PFSK-1 (cell line): ENCODE measurements around the gene ABCF3.

ENCODE experiments used
- FOXP2 ChIP-seq: optimal IDR thresholded peaks from 2 replicates; pipeline ENCODE3; 2011; ENCODE audit warnings: borderline replicate concordance, control low read depth, inconsistent platforms; ENCODE audit not compliant: insufficient read depth; ENCODE audit errors: extremely low read length, extremely low read depth
- POLR2AphosphoS5 ChIP-seq: IDR thresholded peaks from 2 replicates; pipeline ENCODE4 v1.6.1; 2012; ENCODE audit warnings: low read depth, mild to moderate bottlenecking, control low read depth, low read length, moderate library complexity
- SIN3A ChIP-seq: IDR thresholded peaks from 2 replicates; pipeline ENCODE4 v1.6.1; 2012; ENCODE audit warnings: mild to moderate bottlenecking, low read length, moderate library complexity, borderline replicate concordance; ENCODE audit not compliant: insufficient read depth
- TAF1 ChIP-seq: IDR thresholded peaks from 2 replicates; pipeline ENCODE4 v1.6.1; 2012; ENCODE audit warnings: low read length, control low read depth, borderline replicate concordance; ENCODE audit not compliant: insufficient read depth
- TF ChIP-seq, protein P1 (sequence below), 2 experiments: IDR thresholded peaks; 2 replicates each; pipeline versions ENCODE4 v1.6.1 to v1.8.0; 2011 to 2012; ENCODE audit warnings: low read depth in 2 of 2, low read length in 2 of 2, control low read depth in 1 of 2, inconsistent platforms in 1 of 2, mild to moderate bottlenecking in 1 of 2, moderate library complexity in 1 of 2; ENCODE audit not compliant: insufficient read depth in 1 of 2

Gene ABCF3

DNA sequence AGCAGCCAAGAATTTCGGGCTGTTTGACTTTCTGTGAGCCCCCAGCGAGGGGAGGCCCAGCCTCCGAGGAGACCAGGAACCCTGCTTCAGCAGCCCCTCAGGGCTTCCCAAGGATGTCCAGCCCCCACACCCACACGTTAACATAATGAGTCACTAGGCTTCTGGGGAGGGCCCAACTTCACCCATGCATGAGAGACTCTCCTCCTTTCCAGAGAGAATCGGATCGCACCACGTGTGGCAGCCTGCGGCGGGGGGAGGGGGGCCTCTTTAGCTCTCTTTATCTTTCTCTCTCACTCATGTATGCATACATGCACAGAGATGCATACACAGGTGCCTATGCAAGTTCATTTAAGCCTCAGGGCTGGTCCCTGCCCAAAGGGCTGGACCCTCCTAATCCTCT, 14.4 kb upstream of the ABCF3 start:
- TF ChIP-seq, protein P1, sequence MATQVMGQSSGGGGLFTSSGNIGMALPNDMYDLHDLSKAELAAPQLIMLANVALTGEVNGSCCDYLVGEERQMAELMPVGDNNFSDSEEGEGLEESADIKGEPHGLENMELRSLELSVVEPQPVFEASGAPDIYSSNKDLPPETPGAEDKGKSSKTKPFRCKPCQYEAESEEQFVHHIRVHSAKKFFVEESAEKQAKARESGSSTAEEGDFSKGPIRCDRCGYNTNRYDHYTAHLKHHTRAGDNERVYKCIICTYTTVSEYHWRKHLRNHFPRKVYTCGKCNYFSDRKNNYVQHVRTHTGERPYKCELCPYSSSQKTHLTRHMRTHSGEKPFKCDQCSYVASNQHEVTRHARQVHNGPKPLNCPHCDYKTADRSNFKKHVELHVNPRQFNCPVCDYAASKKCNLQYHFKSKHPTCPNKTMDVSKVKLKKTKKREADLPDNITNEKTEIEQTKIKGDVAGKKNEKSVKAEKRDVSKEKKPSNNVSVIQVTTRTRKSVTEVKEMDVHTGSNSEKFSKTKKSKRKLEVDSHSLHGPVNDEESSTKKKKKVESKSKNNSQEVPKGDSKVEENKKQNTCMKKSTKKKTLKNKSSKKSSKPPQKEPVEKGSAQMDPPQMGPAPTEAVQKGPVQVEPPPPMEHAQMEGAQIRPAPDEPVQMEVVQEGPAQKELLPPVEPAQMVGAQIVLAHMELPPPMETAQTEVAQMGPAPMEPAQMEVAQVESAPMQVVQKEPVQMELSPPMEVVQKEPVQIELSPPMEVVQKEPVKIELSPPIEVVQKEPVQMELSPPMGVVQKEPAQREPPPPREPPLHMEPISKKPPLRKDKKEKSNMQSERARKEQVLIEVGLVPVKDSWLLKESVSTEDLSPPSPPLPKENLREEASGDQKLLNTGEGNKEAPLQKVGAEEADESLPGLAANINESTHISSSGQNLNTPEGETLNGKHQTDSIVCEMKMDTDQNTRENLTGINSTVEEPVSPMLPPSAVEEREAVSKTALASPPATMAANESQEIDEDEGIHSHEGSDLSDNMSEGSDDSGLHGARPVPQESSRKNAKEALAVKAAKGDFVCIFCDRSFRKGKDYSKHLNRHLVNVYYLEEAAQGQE (IDR thresholded peaks at IDR 0.05; ENCODE audit: insufficient read depth in 1 of 2, low read depth in 2 of 2, low read length in 2 of 2), result no peak
- no peak for TF ChIP-seq POLR2AphosphoS5
- TF ChIP-seq FOXP2, result no peak
- no peak for TF ChIP-seq SIN3A
- no peak for TF ChIP-seq TAF1

DNA sequence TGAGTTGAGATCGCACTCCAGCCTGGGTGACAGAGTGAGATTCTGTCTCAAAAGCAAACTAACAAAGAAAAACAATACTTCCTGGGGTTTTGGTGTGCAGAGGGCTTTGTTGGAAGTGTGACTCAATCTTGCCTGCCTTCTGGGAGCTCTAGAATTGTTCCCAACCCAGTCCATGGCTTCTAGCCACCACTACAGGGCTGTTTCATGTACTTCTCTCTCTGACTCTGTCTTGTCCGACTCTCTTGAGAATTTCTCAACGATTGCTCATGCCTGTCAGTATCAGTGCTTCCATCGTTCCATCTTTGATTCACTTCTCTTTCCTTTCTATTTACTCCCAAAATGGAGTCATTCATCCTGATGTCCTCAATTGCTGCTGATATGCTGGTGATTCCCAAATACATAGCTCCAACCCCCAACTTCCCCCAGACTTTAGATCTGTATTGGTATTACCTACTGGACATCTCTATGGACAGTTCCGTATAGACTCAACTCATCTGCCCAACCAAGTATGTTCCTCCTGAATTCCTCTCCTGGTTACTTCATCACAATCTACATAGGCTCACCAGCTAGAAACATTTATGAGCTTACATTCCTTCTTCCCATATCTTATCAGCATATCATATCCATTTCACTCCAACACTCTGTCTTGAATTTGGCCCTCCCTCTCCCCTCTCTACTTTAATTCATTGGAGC, 13.2 kb upstream of the ABCF3 start:
- no peak for TF ChIP-seq SIN3A
- TF ChIP-seq POLR2AphosphoS5, result no peak
- TF ChIP-seq FOXP2, result no peak
- TF ChIP-seq, protein P1 (IDR thresholded peaks at IDR 0.05; ENCODE audit: insufficient read depth in 1 of 2, low read depth in 2 of 2, low read length in 2 of 2), result no peak
- TF ChIP-seq TAF1, result no peak

DNA sequence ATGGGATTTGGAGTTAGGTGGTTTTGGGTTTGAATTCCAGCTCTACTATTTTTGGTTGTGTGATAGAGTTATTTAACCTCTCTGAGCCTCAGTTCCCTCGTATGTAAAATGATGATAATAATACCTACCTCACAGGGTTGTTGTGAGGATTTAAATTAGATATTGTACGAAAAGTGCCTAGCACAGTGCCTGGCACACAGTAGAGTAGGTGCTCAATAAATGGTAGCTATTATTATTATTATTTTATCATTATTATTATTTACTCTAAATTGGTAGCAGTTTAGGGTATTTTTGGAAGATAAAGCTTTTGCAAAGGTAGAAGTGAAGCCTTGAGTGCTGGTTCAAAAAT, 12.7 kb upstream of the ABCF3 start:
- TF ChIP-seq, protein P1 (IDR thresholded peaks at IDR 0.05; ENCODE audit: insufficient read depth in 1 of 2, low read depth in 2 of 2, low read length in 2 of 2), result no peak
- TF ChIP-seq TAF1, result no peak
- TF ChIP-seq FOXP2, result no peak
- no peak for TF ChIP-seq POLR2AphosphoS5
- TF ChIP-seq SIN3A, result no peak

DNA sequence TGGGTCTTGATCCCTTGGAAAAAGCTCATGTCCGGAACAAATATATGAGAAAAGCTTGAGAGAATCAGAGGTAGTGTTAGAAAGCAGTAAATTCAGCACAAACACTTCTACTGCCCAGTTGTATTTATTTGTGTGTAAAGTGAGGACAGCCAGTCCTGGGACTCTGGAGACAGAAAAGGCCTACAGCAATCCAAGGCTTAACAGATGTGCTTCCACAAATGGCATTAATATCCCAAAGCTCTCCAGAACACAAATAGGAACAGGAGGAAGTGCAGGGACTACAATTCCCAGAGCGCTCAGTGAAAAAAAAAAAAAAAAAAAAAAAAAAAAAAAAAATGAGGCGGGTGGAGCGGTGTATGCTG, 11.7 kb upstream of the ABCF3 start:
- TF ChIP-seq SIN3A, result no peak
- TF ChIP-seq, protein P1 (IDR thresholded peaks at IDR 0.05; ENCODE audit: insufficient read depth in 1 of 2, low read depth in 2 of 2, low read length in 2 of 2), result no peak; a peak in 1 of 4 replicates
- TF ChIP-seq FOXP2, result no peak
- TF ChIP-seq POLR2AphosphoS5, result no peak
- TF ChIP-seq TAF1, result no peak
